HepG2 (cell line): ENCODE data around the gene IGSF8. TPM values are rescaled to one million over a fixed set of nuclear protein-coding genes. Genes with fewer than 3 reads are reported as not detected.

ENCODE experiments used
- CHD2 ChIP-seq: IDR thresholded peaks from 2 replicates; pipeline ENCODE4 v1.6.1; 2011; ENCODE audit warnings: low read depth, low read length, improper control_type of control experiment
- FOXP1 ChIP-seq, 2 experiments: fragments of 450-650 bp in 1 of 2; IDR thresholded peaks; 2 replicates each; pipeline ENCODE4 v1.6.1; 2017 to 2018; ENCODE audit warnings: antibody characterized with exemption in 1 of 2
- GATAD2A ChIP-seq: IDR thresholded peaks from 2 replicates; pipeline ENCODE4 v1.6.1; 2016
- GTF2F1 ChIP-seq: fragments of 150-350 bp; IDR thresholded peaks from 2 replicates; pipeline ENCODE4 v1.6.1; 2014; ENCODE audit warnings: low read length
- KAT8 ChIP-seq: IDR thresholded peaks from 2 replicates; pipeline ENCODE4 v1.6.1; 2016; ENCODE audit warnings: missing genetic modification reagents, missing compliant biosample characterization
- KDM6A ChIP-seq: IDR thresholded peaks from 2 replicates; pipeline ENCODE4 v1.6.1; 2016; ENCODE audit warnings: low read depth
- MBNL3 ChIP-seq: fragments of 250-450 bp; sonication (Bioruptor Pico); conservative IDR thresholded peaks from 2 replicates; pipeline ENCODE4 v1.8.0; 2022; ENCODE audit warnings: mild to moderate bottlenecking, inconsistent platforms
- NBN ChIP-seq: fragments of 450-650 bp; conservative IDR thresholded peaks from 2 replicates; pipeline ENCODE4 v1.6.1; 2017
- POLR2A ChIP-seq, 2 experiments: IDR thresholded peaks; 2 replicates each; pipeline ENCODE4 v1.6.1; 2011; ENCODE audit warnings: low read depth in 2 of 2, low read length in 2 of 2, mild to moderate bottlenecking in 1 of 2, moderate library complexity in 1 of 2; ENCODE audit not compliant: insufficient read depth in 1 of 2
- SMAD3 ChIP-seq: sonication (generic); formaldehyde crosslinking; IDR thresholded peaks from 2 replicates; pipeline ENCODE4 v1.4.0; 2020; ENCODE audit warnings: missing genetic modification reagents
- YY1 ChIP-seq: IDR thresholded peaks from 2 replicates; pipeline ENCODE4 v1.6.1; 2011; ENCODE audit warnings: low read length, low read depth, moderate library complexity, mild to moderate bottlenecking; ENCODE audit not compliant: insufficient read depth, insufficient replicate concordance
- ZBTB38 ChIP-seq: sonication (generic); formaldehyde crosslinking; IDR thresholded peaks from 2 replicates; pipeline ENCODE4 v1.5.1; 2020; ENCODE audit warnings: mild to moderate bottlenecking, missing genetic modification reagents
- ZIK1 ChIP-seq: sonication (generic); formaldehyde crosslinking; IDR thresholded peaks from 2 replicates; pipeline ENCODE4 v1.5.0; 2020; ENCODE audit warnings: mild to moderate bottlenecking, low read depth, missing genetic modification reagents, borderline replicate concordance
- ZNF12 ChIP-seq: sonication (generic); formaldehyde crosslinking; IDR thresholded peaks from 2 replicates; pipeline ENCODE4 v1.5.0; 2020; ENCODE audit warnings: missing genetic modification reagents
- ZNF430 ChIP-seq: sonication (generic); formaldehyde crosslinking; IDR thresholded peaks from 2 replicates; pipeline ENCODE4 v1.9.0; 2021; ENCODE audit warnings: mild to moderate bottlenecking, missing genetic modification reagents
- ZNF577 ChIP-seq: sonication (generic); formaldehyde crosslinking; IDR thresholded peaks from 2 replicates; pipeline ENCODE4 v1.4.0; 2020; ENCODE audit warnings: mild to moderate bottlenecking, low read depth, missing genetic modification reagents, borderline replicate concordance
- ZNF619 ChIP-seq: sonication (generic); formaldehyde crosslinking; IDR thresholded peaks from 2 replicates; pipeline ENCODE4 v1.4.0; 2020; ENCODE audit warnings: mild to moderate bottlenecking, missing genetic modification reagents
- ZNF703 ChIP-seq: sonication (generic); formaldehyde crosslinking; IDR thresholded peaks from 2 replicates; pipeline ENCODE4 v1.5.1; 2020; ENCODE audit warnings: missing genetic modification reagents, mild to moderate bottlenecking, moderate library complexity, borderline replicate concordance
- ZNF83 ChIP-seq: sonication (generic); formaldehyde crosslinking; IDR thresholded peaks from 2 replicates; pipeline ENCODE4 v1.4.0; 2020; ENCODE audit warnings: missing genetic modification reagents, mild to moderate bottlenecking, borderline replicate concordance
- ZSCAN25 ChIP-seq: sonication (generic); formaldehyde crosslinking; IDR thresholded peaks from 2 replicates; pipeline ENCODE4 v1.8.0; 2022; ENCODE audit warnings: mild to moderate bottlenecking, missing genetic modification reagents
- polyA plus RNA-seq, 8 experiments: library from polyadenylated mRNA; depleted of rRNA in 3 of 8; stranded (reverse) in 7 of 8; unstranded in 1 of 8; fragments of >200 nt; fragmentation: Illumina TruSeq in 4 of 8; extraction: Trizol in 4 of 8; gene quantifications; 2 replicates each; pipeline versions ENCODE4 v1.2.1 to v1.2.3, GENCODE V29; 2011 to 2016; ENCODE audit warnings: low read depth in 4 of 8, missing spikeins in 1 of 8, mixed read lengths in 1 of 8; ENCODE audit not compliant: insufficient read depth in 1 of 8
- total RNA-seq, 5 experiments: library from RNA; depleted of rRNA; stranded (reverse); fragments of >200 nt; fragmentation: Illumina TruSeq; extraction: Trizol; gene quantifications; 2 replicates each; pipeline ENCODE4 v1.2.3, GENCODE V29; 2016; ENCODE audit warnings: low read depth in 1 of 5
- TF ChIP-seq, protein P1 (sequence below): sonication (generic); formaldehyde crosslinking; IDR thresholded peaks from 2 replicates; pipeline ENCODE4 v1.8.1; 2023; ENCODE audit warnings: mild to moderate bottlenecking, moderate library complexity, missing genetic modification reagents
- TF ChIP-seq, protein P2 (sequence below): sonication (generic); formaldehyde crosslinking; IDR thresholded peaks from 2 replicates; pipeline ENCODE4 v1.8.1; 2022; ENCODE audit warnings: mild to moderate bottlenecking, missing genetic modification reagents
- TF ChIP-seq, protein P3 (sequence below): sonication (generic); formaldehyde crosslinking; IDR thresholded peaks from 2 replicates; pipeline ENCODE4 v1.4.0; 2020; ENCODE audit warnings: missing genetic modification reagents
- TF ChIP-seq, protein P4 (sequence below): IDR thresholded peaks from 2 replicates; pipeline ENCODE4 v1.6.1; 2016; ENCODE audit warnings: low read depth, borderline replicate concordance
- TF ChIP-seq, protein P5 (sequence below): sonication (generic); formaldehyde crosslinking; IDR thresholded peaks from 2 replicates; pipeline ENCODE4 v1.4.0; 2020; ENCODE audit warnings: missing genetic modification reagents, mild to moderate bottlenecking, borderline replicate concordance

Gene IGSF8
- total and polyA plus RNA-seq, 2 of the 13 experiments (the other 11 are each of a cell fraction or from before 2014, with no cell fraction given) = 24.0 to 41.0 TPM

DNA sequence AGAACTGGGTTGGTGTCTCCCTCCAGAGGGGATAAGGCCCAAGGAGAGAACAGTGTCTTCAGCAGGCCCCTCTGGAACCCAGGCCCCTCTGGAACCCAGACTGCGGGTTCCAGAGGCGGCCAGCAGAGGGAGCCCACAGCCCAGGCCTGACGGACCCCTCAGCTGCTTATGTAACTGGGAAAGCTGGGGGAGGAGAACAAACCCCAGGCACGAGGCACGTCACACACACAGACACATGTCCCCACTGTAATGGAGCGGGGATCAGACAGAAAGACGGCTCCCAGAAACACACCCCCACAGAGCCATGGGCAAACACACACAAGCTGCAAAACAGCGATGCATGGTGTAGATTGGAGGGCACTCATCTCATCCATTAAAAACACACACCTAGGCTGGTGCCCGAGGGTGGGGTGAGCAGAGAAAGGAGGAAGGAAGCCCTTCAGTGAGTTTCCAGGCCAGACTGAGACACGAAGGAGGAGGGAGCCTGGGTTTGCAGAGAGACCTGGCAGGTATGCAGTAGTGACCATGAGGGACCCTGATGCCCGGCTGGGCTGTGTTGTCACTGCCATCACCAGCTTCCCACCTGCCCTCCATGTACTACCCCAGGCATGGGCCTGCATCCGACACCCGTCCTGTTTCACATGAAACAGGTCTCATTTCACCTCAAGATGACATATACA, 2.8 kb upstream of the IGSF8 start (continued):
- TF ChIP-seq, protein P1, sequence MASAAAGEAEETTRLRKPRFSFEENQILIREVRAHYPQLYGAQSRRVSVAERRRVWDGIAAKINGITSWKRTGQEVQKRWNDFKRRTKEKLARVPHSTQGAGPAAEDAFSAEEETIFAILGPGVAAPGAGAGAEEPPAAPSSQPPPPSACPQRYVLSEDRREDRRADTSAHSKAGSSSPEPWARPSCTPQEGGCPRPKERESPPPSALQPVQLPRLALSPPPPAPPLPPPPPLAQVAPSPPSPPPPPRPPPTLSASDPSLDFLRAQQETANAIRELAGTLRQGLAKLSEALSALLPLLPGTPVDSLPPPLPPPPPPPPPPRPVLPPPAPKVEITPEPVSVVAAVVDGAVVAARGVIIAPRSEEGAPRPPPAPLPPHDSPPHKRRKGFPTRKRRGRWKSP (CRISPR knock-in tag) = peak; percentile 61; the same call in 1 of the 2 replicates
- TF ChIP-seq, protein P2, sequence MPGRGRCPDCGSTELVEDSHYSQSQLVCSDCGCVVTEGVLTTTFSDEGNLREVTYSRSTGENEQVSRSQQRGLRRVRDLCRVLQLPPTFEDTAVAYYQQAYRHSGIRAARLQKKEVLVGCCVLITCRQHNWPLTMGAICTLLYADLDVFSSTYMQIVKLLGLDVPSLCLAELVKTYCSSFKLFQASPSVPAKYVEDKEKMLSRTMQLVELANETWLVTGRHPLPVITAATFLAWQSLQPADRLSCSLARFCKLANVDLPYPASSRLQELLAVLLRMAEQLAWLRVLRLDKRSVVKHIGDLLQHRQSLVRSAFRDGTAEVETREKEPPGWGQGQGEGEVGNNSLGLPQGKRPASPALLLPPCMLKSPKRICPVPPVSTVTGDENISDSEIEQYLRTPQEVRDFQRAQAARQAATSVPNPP (CRISPR knock-in tag) = no peak
- no peak for TF ChIP-seq POLR2A (IDR thresholded peaks at IDR 0.05; ENCODE audit: insufficient read depth in 1 of 2, low read depth in 2 of 2, low read length in 2 of 2)
- TF ChIP-seq YY1 = peak; percentile 60
- no peak for TF ChIP-seq CHD2
- TF ChIP-seq ZNF12 = no peak
- no peak for TF ChIP-seq NBN
- no peak for TF ChIP-seq ZNF619 (CRISPR knock-in tag)
- TF ChIP-seq, protein P3, sequence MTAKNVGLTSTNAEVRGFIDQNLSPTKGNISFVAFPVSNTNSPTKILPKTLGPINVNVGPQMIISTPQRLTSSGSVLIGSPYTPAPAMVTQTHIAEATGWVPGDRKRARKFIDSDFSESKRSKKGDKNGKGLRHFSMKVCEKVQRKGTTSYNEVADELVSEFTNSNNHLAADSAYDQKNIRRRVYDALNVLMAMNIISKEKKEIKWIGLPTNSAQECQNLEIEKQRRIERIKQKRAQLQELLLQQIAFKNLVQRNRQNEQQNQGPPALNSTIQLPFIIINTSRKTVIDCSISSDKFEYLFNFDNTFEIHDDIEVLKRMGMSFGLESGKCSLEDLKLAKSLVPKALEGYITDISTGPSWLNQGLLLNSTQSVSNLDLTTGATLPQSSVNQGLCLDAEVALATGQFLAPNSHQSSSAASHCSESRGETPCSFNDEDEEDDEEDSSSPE (CRISPR knock-in tag) = no peak
- TF ChIP-seq, protein P4, sequence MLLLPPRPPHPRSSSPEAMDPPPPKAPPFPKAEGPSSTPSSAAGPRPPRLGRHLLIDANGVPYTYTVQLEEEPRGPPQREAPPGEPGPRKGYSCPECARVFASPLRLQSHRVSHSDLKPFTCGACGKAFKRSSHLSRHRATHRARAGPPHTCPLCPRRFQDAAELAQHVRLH (CRISPR knock-in tag) = no peak
- no peak for TF ChIP-seq ZNF703 (CRISPR knock-in tag)
- 0 out of 2 replicates have a peak, but pooled peaks have one; percentile 47 for TF ChIP-seq SMAD3 (CRISPR knock-in tag)
- no peak for TF ChIP-seq ZBTB38 (CRISPR knock-in tag)
- TF ChIP-seq GATAD2A (CRISPR knock-in tag) = peak; percentile 64
- TF ChIP-seq ZNF430 (CRISPR knock-in tag) = peak; percentile 75; the same call in 1 of the 2 replicates
- 0 out of 2 replicates have a peak, but pooled peaks have one; percentile 47 for TF ChIP-seq ZSCAN25 (CRISPR knock-in tag)
- TF ChIP-seq KAT8 (CRISPR knock-in tag) = peak; percentile 50; the same call in 1 of the 2 replicates
- 0 out of 2 replicates have a peak, but pooled peaks have one; percentile 46 for TF ChIP-seq ZNF83 (CRISPR knock-in tag)
- no peak for TF ChIP-seq KDM6A (CRISPR knock-in tag)
- TF ChIP-seq, protein P5, sequence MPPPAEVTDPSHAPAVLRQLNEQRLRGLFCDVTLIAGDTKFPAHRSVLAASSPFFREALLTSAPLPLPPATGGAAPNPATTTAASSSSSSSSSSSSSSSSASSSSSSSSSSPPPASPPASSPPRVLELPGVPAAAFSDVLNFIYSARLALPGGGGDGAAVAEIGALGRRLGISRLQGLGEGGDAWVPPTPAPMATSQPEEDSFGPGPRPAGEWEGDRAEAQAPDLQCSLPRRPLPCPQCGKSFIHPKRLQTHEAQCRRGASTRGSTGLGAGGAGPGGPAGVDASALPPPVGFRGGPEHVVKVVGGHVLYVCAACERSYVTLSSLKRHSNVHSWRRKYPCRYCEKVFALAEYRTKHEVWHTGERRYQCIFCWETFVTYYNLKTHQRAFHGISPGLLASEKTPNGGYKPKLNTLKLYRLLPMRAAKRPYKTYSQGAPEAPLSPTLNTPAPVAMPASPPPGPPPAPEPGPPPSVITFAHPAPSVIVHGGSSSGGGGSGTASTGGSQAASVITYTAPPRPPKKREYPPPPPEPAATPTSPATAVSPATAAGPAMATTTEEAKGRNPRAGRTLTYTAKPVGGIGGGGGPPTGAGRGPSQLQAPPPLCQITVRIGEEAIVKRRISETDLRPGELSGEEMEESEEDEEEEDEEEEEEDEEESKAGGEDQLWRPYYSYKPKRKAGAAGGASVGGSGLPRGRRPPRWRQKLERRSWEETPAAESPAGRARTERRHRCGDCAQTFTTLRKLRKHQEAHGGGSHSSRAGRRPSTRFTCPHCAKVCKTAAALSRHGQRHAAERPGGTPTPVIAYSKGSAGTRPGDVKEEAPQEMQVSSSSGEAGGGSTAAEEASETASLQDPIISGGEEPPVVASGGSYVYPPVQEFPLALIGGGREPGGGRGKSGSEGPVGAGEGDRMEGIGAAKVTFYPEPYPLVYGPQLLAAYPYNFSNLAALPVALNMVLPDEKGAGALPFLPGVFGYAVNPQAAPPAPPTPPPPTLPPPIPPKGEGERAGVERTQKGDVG (CRISPR knock-in tag) = no peak
- no peak for TF ChIP-seq ZIK1
- TF ChIP-seq FOXP1 (IDR thresholded peaks at IDR 0.05) = no peak
- TF ChIP-seq FOXP1 (CRISPR knock-in tag; IDR thresholded peaks at IDR 0.05) = peak; percentile 31; the same call in 1 of the 2 replicates
- no peak for TF ChIP-seq MBNL3 (CRISPR knock-in tag)
- no peak for TF ChIP-seq GTF2F1
- no peak for TF ChIP-seq ZNF577 (CRISPR knock-in tag)
